WTC11 (cell line): ENCODE results near the gene NOL12. TPM values are rescaled to one million over a fixed set of nuclear protein-coding genes. Genes with fewer than 3 reads are reported as not detected.

Experiments
- ATAC-seq: fragments of 200-7000 bp; cut with Tn5 transposase; 2 replicates; pipeline ENCODE4 v1.10.0; 2021; ENCODE audit warnings: mild to moderate bottlenecking, moderate library complexity
- CTCF ChIA-PET: fragments of 300-600 bp; sonication (Branson Sonifier 250); formaldehyde crosslinking; loops from one replicate; lab custom pipeline; 2021; ENCODE audit warnings: antibody characterized with exemption; lab: Charles Lee
- POLR2A ChIA-PET: fragments of 350-600 bp; sonication (Branson Sonifier 250); formaldehyde crosslinking; loops from one replicate; lab custom pipeline; 2021; ENCODE audit warnings: antibody characterized with exemption; lab: Charles Lee
- DNase-seq: peaks from one replicate; pipeline ENCODE4 v3.0.0; 2021; ENCODE audit warnings: low spot score
- H3K27ac Mint-ChIP-seq: 2 replicates; pipeline ENCODE4 v1.8.0; 2021; ENCODE audit warnings: mixed read lengths
- H3K27me3 Mint-ChIP-seq: 2 replicates; pipeline ENCODE4 v1.8.0; 2021; ENCODE audit warnings: low read depth, mild to moderate bottlenecking, moderate library complexity, mixed read lengths
- H3K36me3 Mint-ChIP-seq: 2 replicates; pipeline ENCODE4 v1.8.0; 2021; ENCODE audit warnings: mixed read lengths
- H3K4me1 Mint-ChIP-seq: 2 replicates; pipeline ENCODE4 v1.8.0; 2022; ENCODE audit warnings: mixed read lengths
- H3K4me3 Mint-ChIP-seq: 2 replicates; pipeline ENCODE4 v1.8.0; 2021; ENCODE audit warnings: mild to moderate bottlenecking, moderate library complexity, mixed read lengths
- H3K9me3 Mint-ChIP-seq: 2 replicates; pipeline ENCODE4 v1.8.0; 2021; ENCODE audit warnings: mixed read lengths
- ATF1 ChIP-seq: sonication (generic); formaldehyde crosslinking; IDR thresholded peaks from 2 replicates; pipeline ENCODE4 v1.8.1; 2023; ENCODE audit warnings: mild to moderate bottlenecking, moderate library complexity, missing genetic modification reagents
- CBFB ChIP-seq: sonication (generic); formaldehyde crosslinking; IDR thresholded peaks from 2 replicates; pipeline ENCODE4 v1.8.1; 2022; ENCODE audit warnings: mild to moderate bottlenecking, low read depth, missing genetic modification reagents
- CREB1 ChIP-seq: sonication (generic); formaldehyde crosslinking; IDR thresholded peaks from 2 replicates; pipeline ENCODE4 v1.8.0; 2023; ENCODE audit warnings: mild to moderate bottlenecking, missing genetic modification reagents
- EMX1 ChIP-seq: fragments of 250-450 bp; sonication (Bioruptor Pico); IDR thresholded peaks from 2 replicates; pipeline ENCODE4 v1.8.0; 2021; ENCODE audit warnings: mild to moderate bottlenecking
- FOXK1 ChIP-seq: sonication (generic); formaldehyde crosslinking; IDR thresholded peaks from 2 replicates; pipeline ENCODE4 v1.8.0; 2022; ENCODE audit warnings: mild to moderate bottlenecking, moderate library complexity, missing genetic modification reagents
- GABPB1 ChIP-seq: sonication (generic); formaldehyde crosslinking; IDR thresholded peaks from 2 replicates; pipeline ENCODE4 v1.8.1; 2023; ENCODE audit warnings: mild to moderate bottlenecking, missing genetic modification reagents
- HMGA2 ChIP-seq: fragments of 250-450 bp; sonication (Bioruptor Pico); IDR thresholded peaks from 2 replicates; pipeline ENCODE4 v1.4.0; 2021; ENCODE audit warnings: mild to moderate bottlenecking, moderate library complexity
- IRF2 ChIP-seq: sonication (generic); formaldehyde crosslinking; IDR thresholded peaks from 2 replicates; pipeline ENCODE4 v1.8.0; 2022; ENCODE audit warnings: low read depth, missing genetic modification reagents, borderline replicate concordance
- JAZF1 ChIP-seq: fragments of 250-450 bp; sonication (Bioruptor Pico); IDR thresholded peaks from 2 replicates; pipeline ENCODE4 v1.9.0; 2021; ENCODE audit warnings: moderate library complexity, mild to moderate bottlenecking, inconsistent platforms
- JUN ChIP-seq: sonication (generic); formaldehyde crosslinking; IDR thresholded peaks from 2 replicates; pipeline ENCODE4 v1.8.0; 2023; ENCODE audit warnings: mild to moderate bottlenecking, missing genetic modification reagents
- KAT7 ChIP-seq: sonication (generic); formaldehyde crosslinking; IDR thresholded peaks from 2 replicates; pipeline ENCODE4 v1.8.1; 2023; ENCODE audit warnings: missing genetic modification reagents, mild to moderate bottlenecking, borderline replicate concordance
- MXD4 ChIP-seq: fragments of 250-450 bp; sonication (Bioruptor Pico); IDR thresholded peaks from 2 replicates; pipeline ENCODE4 v1.8.0; 2021; ENCODE audit warnings: mild to moderate bottlenecking, moderate library complexity, borderline replicate concordance
- MYBL2 ChIP-seq: sonication (generic); formaldehyde crosslinking; IDR thresholded peaks from 2 replicates; pipeline ENCODE4 v1.8.1; 2023; ENCODE audit warnings: mild to moderate bottlenecking, moderate library complexity, missing genetic modification reagents
- NFE2L1 ChIP-seq: sonication (generic); formaldehyde crosslinking; IDR thresholded peaks from 2 replicates; pipeline ENCODE4 v1.8.1; 2023; ENCODE audit warnings: missing genetic modification reagents
- NFYB ChIP-seq: sonication (generic); formaldehyde crosslinking; conservative IDR thresholded peaks from 2 replicates; pipeline ENCODE4 v1.8.0; 2022; ENCODE audit warnings: low read depth, missing genetic modification reagents
- NR2C2 ChIP-seq: sonication (generic); formaldehyde crosslinking; IDR thresholded peaks from 2 replicates; pipeline ENCODE4 v1.8.0; 2022; ENCODE audit warnings: mild to moderate bottlenecking, missing genetic modification reagents
- SP1 ChIP-seq: sonication (generic); formaldehyde crosslinking; conservative IDR thresholded peaks from 2 replicates; pipeline ENCODE4 v1.8.1; 2022; ENCODE audit warnings: missing genetic modification reagents
- TCF7 ChIP-seq: sonication (generic); formaldehyde crosslinking; IDR thresholded peaks from 2 replicates; pipeline ENCODE4 v1.8.0; 2022; ENCODE audit warnings: mild to moderate bottlenecking, low read depth, missing genetic modification reagents, moderate library complexity
- TEAD1 ChIP-seq: sonication (generic); formaldehyde crosslinking; IDR thresholded peaks from 2 replicates; pipeline ENCODE4 v1.8.0; 2022; ENCODE audit warnings: mild to moderate bottlenecking, missing genetic modification reagents
- TP53 ChIP-seq: sonication (generic); formaldehyde crosslinking; IDR thresholded peaks from 2 replicates; pipeline ENCODE4 v1.8.1; 2023; ENCODE audit warnings: mild to moderate bottlenecking, missing genetic modification reagents
- ZNF121 ChIP-seq: sonication (generic); formaldehyde crosslinking; IDR thresholded peaks from 2 replicates; pipeline ENCODE4 v1.8.0; 2023; ENCODE audit warnings: missing genetic modification reagents
- ZNF138 ChIP-seq: sonication (generic); formaldehyde crosslinking; conservative IDR thresholded peaks from 2 replicates; pipeline ENCODE4 v1.8.1; 2022; ENCODE audit warnings: mild to moderate bottlenecking, moderate library complexity, missing genetic modification reagents
- ZNF219 ChIP-seq: sonication (generic); formaldehyde crosslinking; IDR thresholded peaks from 2 replicates; pipeline ENCODE4 v1.8.0; 2023; ENCODE audit warnings: missing genetic modification reagents, mild to moderate bottlenecking, borderline replicate concordance
- ZNF396 ChIP-seq: fragments of 250-450 bp; sonication (Bioruptor Pico); IDR thresholded peaks from 2 replicates; pipeline ENCODE4 v1.8.0; 2021; ENCODE audit warnings: mild to moderate bottlenecking, moderate library complexity, borderline replicate concordance
- ZNF423 ChIP-seq: fragments of 250-450 bp; sonication (Bioruptor Pico); IDR thresholded peaks from 2 replicates; pipeline ENCODE4 v2.1.2; 2022; ENCODE audit warnings: mild to moderate bottlenecking, moderate library complexity
- total RNA-seq: library from RNA; stranded (reverse); gene quantifications from 3 replicates; pipeline ENCODE4 v1.2.3, GENCODE V29; 2021
- TF ChIP-seq, protein P1 (sequence below): sonication (generic); formaldehyde crosslinking; conservative IDR thresholded peaks from 2 replicates; pipeline ENCODE4 v1.8.1; 2022; ENCODE audit warnings: mild to moderate bottlenecking, missing genetic modification reagents
- TF ChIP-seq, protein P2 (sequence below): fragments of 250-450 bp; sonication (Bioruptor Pico); IDR thresholded peaks from 2 replicates; pipeline ENCODE4 v1.9.0; 2021; ENCODE audit warnings: moderate library complexity, mild to moderate bottlenecking, inconsistent platforms, borderline replicate concordance
- TF ChIP-seq, protein P3 (sequence below): sonication (generic); formaldehyde crosslinking; IDR thresholded peaks from 2 replicates; pipeline ENCODE4 v1.8.0; 2023; ENCODE audit warnings: missing genetic modification reagents
- TF ChIP-seq, protein P4 (sequence below): sonication (generic); formaldehyde crosslinking; IDR thresholded peaks from 2 replicates; pipeline ENCODE4 v1.8.0; 2022; ENCODE audit warnings: mild to moderate bottlenecking, missing genetic modification reagents
- TF ChIP-seq, protein P5 (sequence below): fragments of 200-600 bp; IDR thresholded peaks from 2 replicates; pipeline ENCODE4 v1.8.0; 2022; ENCODE audit warnings: antibody characterized with exemption
- TF ChIP-seq, protein P6 (sequence below): sonication (generic); formaldehyde crosslinking; IDR thresholded peaks from 2 replicates; pipeline ENCODE4 v1.8.0; 2022; ENCODE audit warnings: mild to moderate bottlenecking, missing genetic modification reagents
- TF ChIP-seq, protein P7 (sequence below): sonication (generic); formaldehyde crosslinking; IDR thresholded peaks from 2 replicates; pipeline ENCODE4 v1.8.1; 2023; ENCODE audit warnings: mild to moderate bottlenecking, missing genetic modification reagents

Gene NOL12
- total RNA-seq, 1 experiment from 2014 or later = 24.9 TPM

DNA sequence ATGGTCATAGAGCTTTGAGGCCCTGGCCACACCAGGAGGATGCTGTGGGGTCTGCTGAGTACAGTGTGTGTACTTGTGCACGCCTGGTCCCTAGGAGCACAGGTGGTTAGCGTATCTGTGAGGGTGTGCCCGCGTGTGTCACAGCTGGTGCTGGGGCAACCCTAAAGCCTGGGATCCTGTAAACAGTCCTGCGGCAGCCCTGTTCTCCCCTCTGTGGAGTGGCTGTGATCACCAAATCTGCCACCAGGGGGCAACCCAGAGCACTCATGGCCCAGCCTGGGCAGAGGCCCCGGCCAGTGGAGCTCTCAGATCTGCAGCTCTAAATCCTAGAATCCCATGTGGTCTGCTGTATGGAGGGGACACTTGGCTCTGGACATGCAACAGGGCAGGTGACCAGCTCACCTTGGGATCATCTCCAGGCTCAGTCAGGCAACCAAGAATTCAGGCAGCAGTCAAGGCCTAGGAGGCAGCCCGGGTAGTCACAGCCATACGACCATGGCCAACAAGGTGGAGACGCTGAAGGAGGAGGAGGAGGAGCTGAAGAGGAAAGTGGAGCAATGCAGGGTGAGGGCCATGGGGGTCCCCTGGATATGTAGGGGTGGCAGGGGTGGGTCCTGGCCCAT lies 42.8 kb upstream of the NOL12 start:
- CTCF ChIA-PET = interaction anchor here (0.5 to 5.4 kb wide), 70 partner anchors 9 to 398 kb away, joined by 3 to 161 read pairs (median 5); partner anchors contain the start of genes C22orf23, GALR3, GCAT and GGA1
- TF ChIP-seq, protein P1, sequence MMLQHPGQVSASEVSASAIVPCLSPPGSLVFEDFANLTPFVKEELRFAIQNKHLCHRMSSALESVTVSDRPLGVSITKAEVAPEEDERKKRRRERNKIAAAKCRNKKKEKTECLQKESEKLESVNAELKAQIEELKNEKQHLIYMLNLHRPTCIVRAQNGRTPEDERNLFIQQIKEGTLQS (CRISPR knock-in tag) = no peak
- TF ChIP-seq SP1 (CRISPR knock-in tag) (no peak), TP53 (CRISPR knock-in tag) (no peak), ZNF121 (CRISPR knock-in tag) (0 out of 2 replicates have a peak, but pooled peaks have one; percentile 49), GABPB1 (no peak), ZNF219 (CRISPR knock-in tag) (no peak), ZNF423 (CRISPR knock-in tag) (no peak), ZNF138 (CRISPR knock-in tag) (no peak), ZNF396 (no peak), EMX1 (CRISPR knock-in tag) (no peak), TEAD1 (CRISPR knock-in tag) (no peak), MYBL2 (CRISPR knock-in tag) (no peak), TCF7 (CRISPR knock-in tag) (no peak), HMGA2 (no peak), JUN (CRISPR knock-in tag) (no peak), NFYB (CRISPR knock-in tag) (no peak), ATF1 (no peak), CREB1 (CRISPR knock-in tag) (no peak)
- TF ChIP-seq, protein P2, sequence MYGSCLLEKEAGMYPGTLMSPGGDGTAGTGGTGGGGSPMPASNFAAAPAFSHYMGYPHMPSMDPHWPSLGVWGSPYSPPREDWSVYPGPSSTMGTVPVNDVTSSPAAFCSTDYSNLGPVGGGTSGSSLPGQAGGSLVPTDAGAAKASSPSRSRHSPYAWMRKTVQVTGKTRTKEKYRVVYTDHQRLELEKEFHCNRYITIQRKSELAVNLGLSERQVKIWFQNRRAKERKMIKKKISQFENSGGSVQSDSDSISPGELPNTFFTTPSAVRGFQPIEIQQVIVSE (CRISPR knock-in tag) = no peak
- TF ChIP-seq, protein P3, sequence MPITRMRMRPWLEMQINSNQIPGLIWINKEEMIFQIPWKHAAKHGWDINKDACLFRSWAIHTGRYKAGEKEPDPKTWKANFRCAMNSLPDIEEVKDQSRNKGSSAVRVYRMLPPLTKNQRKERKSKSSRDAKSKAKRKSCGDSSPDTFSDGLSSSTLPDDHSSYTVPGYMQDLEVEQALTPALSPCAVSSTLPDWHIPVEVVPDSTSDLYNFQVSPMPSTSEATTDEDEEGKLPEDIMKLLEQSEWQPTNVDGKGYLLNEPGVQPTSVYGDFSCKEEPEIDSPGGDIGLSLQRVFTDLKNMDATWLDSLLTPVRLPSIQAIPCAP (CRISPR knock-in tag) = no peak
- TF ChIP-seq, protein P4, sequence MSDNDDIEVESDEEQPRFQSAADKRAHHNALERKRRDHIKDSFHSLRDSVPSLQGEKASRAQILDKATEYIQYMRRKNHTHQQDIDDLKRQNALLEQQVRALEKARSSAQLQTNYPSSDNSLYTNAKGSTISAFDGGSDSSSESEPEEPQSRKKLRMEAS = peak; percentile 20; the same call in 1 of the 2 replicates
- TF ChIP-seq, protein P5, sequence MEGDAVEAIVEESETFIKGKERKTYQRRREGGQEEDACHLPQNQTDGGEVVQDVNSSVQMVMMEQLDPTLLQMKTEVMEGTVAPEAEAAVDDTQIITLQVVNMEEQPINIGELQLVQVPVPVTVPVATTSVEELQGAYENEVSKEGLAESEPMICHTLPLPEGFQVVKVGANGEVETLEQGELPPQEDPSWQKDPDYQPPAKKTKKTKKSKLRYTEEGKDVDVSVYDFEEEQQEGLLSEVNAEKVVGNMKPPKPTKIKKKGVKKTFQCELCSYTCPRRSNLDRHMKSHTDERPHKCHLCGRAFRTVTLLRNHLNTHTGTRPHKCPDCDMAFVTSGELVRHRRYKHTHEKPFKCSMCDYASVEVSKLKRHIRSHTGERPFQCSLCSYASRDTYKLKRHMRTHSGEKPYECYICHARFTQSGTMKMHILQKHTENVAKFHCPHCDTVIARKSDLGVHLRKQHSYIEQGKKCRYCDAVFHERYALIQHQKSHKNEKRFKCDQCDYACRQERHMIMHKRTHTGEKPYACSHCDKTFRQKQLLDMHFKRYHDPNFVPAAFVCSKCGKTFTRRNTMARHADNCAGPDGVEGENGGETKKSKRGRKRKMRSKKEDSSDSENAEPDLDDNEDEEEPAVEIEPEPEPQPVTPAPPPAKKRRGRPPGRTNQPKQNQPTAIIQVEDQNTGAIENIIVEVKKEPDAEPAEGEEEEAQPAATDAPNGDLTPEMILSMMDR = peak; percentile 86
- Mint-ChIP-seq H3K9me3 (no peaks in the 10 kb centered on the region), H3K27me3 (no peaks in the 10 kb centered on the region), H3K27ac (peak overlapping the region; percentile 85), H3K4me3 (no peak overlapping the region), H3K4me1 (peaks cover 13% of the 10 kb centered on the region), H3K36me3 (peaks cover 9% of the 10 kb centered on the region)
- ATAC-seq = peak; percentile 77
- POLR2A ChIA-PET = interaction anchor here (0.5 to 1.7 kb wide), 7 partner anchors 10 to 135 kb away, joined by 3 to 6 read pairs (median 4); partner anchors contain the start of gene PDXP
- peak; percentile 93 for DNase-seq

DNA sequence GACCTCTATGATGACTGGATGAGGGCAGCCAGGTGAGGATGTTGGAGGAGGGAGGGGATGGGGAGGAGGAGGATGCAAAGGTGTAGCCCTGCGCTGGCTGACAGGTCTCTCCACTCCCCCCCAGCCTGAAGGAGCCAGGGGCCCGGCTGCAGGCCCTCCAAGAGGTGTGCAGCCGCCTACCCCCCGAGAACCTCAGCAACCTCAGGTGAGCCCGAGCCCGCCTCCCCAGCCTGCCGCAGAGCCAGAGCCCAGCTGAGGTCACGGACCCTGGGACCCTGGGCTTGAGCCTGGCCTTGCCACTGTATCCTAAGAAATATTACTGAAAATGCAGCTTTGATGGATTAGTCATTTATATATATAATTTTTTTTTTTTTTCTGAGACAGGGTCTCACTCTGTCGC lies 38.8 kb upstream of the NOL12 start:
- no peak for DNase-seq
- H3K9me3 Mint-ChIP-seq = no peaks in the 10 kb centered on the region
- ATAC-seq = no peak
- no peaks in the 10 kb centered on the region for H3K27me3 Mint-ChIP-seq
- H3K36me3 Mint-ChIP-seq = peaks cover 32% of the 10 kb centered on the region
- no peak overlapping the region for H3K27ac Mint-ChIP-seq
- POLR2A ChIA-PET = interaction anchor here (0.7 kb wide), 1 partner anchor 48 kb away, joined by 4 read pairs; no protein-coding TSS in a partner anchor
- CTCF ChIA-PET = no interaction called here
- no peak overlapping the region for H3K4me3 Mint-ChIP-seq
- no peaks in the 10 kb centered on the region; the same call in 1 of the 2 replicates for H3K4me1 Mint-ChIP-seq
- TF ChIP-seq FOXK1 (CRISPR knock-in tag) (no peak), ATF1 (no peak), SP1 (CRISPR knock-in tag) (no peak), NFE2L1 (no peak), CBFB (CRISPR knock-in tag) (no peak), NR2C2 (CRISPR knock-in tag) (no peak), KAT7 (CRISPR knock-in tag) (no peak), MXD4 (CRISPR knock-in tag) (no peak), JAZF1 (CRISPR knock-in tag) (no peak), IRF2 (CRISPR knock-in tag) (no peak), TEAD1 (CRISPR knock-in tag) (no peak)
- TF ChIP-seq, protein P6, sequence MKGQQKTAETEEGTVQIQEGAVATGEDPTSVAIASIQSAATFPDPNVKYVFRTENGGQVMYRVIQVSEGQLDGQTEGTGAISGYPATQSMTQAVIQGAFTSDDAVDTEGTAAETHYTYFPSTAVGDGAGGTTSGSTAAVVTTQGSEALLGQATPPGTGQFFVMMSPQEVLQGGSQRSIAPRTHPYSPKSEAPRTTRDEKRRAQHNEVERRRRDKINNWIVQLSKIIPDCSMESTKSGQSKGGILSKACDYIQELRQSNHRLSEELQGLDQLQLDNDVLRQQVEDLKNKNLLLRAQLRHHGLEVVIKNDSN (CRISPR knock-in tag) = no peak
- TF ChIP-seq, protein P2 (CRISPR knock-in tag) = no peak
- TF ChIP-seq, protein P7, sequence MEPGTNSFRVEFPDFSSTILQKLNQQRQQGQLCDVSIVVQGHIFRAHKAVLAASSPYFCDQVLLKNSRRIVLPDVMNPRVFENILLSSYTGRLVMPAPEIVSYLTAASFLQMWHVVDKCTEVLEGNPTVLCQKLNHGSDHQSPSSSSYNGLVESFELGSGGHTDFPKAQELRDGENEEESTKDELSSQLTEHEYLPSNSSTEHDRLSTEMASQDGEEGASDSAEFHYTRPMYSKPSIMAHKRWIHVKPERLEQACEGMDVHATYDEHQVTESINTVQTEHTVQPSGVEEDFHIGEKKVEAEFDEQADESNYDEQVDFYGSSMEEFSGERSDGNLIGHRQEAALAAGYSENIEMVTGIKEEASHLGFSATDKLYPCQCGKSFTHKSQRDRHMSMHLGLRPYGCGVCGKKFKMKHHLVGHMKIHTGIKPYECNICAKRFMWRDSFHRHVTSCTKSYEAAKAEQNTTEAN (CRISPR knock-in tag) = no peak
